Hepatocyte (in vitro differentiated cells): ENCODE results near the gene MBP. TPM values are rescaled to one million over a fixed set of nuclear protein-coding genes. Genes with fewer than 3 reads are reported as not detected.
A peak's percentile ranks its signal among the peaks of the same experiment; 100 is the strongest.

Experiments used
- DNase-seq: peaks from one replicate; pipeline ENCODE4 v3.0.0-alpha.2; 2016; ENCODE audit warnings: low spot score
- H2AFZ ChIP-seq: fragments of 200-600 bp; sonication (generic); 2 replicates; pipeline ENCODE4 v1.6.0; 2016; ENCODE audit warnings: antibody characterized with exemption, mild to moderate bottlenecking
- H3K27ac ChIP-seq: fragments of 200-600 bp; sonication (generic); 2 replicates; pipeline ENCODE4 v1.5.1; 2016; ENCODE audit warnings: mild to moderate bottlenecking
- H3K27me3 ChIP-seq: fragments of 200-600 bp; sonication (generic); 2 replicates; pipeline ENCODE4 v1.6.1; 2016
- H3K36me3 ChIP-seq: fragments of 200-600 bp; sonication (generic); replicated peaks from 2 replicates; pipeline ENCODE4 v1.5.1; 2016; ENCODE audit warnings: low read depth; ENCODE audit not compliant: insufficient read depth
- H3K4me1 ChIP-seq: fragments of 200-600 bp; sonication (generic); 2 replicates; pipeline ENCODE4 v1.5.1; 2016; ENCODE audit warnings: mild to moderate bottlenecking, moderate library complexity; ENCODE audit not compliant: insufficient read depth
- H3K4me2 ChIP-seq: fragments of 200-600 bp; sonication (generic); 2 replicates; pipeline ENCODE4 v1.6.0; 2016
- H3K4me3 ChIP-seq: fragments of 200-600 bp; sonication (generic); 2 replicates; pipeline ENCODE4 v1.5.1; 2016; ENCODE audit warnings: mild to moderate bottlenecking
- H3K79me2 ChIP-seq: fragments of 200-600 bp; sonication (generic); 2 replicates; pipeline ENCODE4 v1.6.0; 2017; ENCODE audit warnings: mild to moderate bottlenecking
- H3K9me2 ChIP-seq: fragments of 200-600 bp; sonication (generic); replicated peaks from 2 replicates; pipeline ENCODE4 v1.6.0; 2017; ENCODE audit warnings: mild to moderate bottlenecking; ENCODE audit not compliant: insufficient read depth
- H3K9me3 ChIP-seq: fragments of 200-600 bp; sonication (generic); 2 replicates; pipeline ENCODE4 v1.5.1; 2016; ENCODE audit warnings: low read depth, mild to moderate bottlenecking
- H4K20me1 ChIP-seq: fragments of 200-600 bp; sonication (generic); 2 replicates; pipeline ENCODE4 v1.6.0; 2016; ENCODE audit warnings: mild to moderate bottlenecking; ENCODE audit not compliant: insufficient read depth, poor library complexity, severe bottlenecking
- EZH2 ChIP-seq: fragments of 200-600 bp; sonication (generic); IDR thresholded peaks from 2 replicates; pipeline ENCODE4 v1.6.1; 2016; ENCODE audit warnings: antibody characterized with exemption, mild to moderate bottlenecking, borderline replicate concordance
- EZH2phosphoT487 ChIP-seq: fragments of 200-600 bp; sonication (generic); IDR thresholded peaks from one replicate; pipeline ENCODE4 v1.6.1; 2018; ENCODE audit warnings: antibody characterized with exemption, mild to moderate bottlenecking, low read depth, moderate library complexity; ENCODE audit not compliant: unreplicated experiment, severe bottlenecking
- WGBS: methylation state at CpG from one replicate; pipeline ENCODE4 v1.1.6; 2016; ENCODE audit warnings: low lambda C conversion rate; ENCODE audit errors: missing lambda C conversion rate; 5-methylcytosine and 5-hydroxymethylcytosine counted together
- polyA plus RNA-seq: library from polyadenylated mRNA; unstranded; fragments of >200 nt; fragmentation: Nextera tagmentation; extraction: Ambion mirVana; gene quantifications from 2 replicates; pipeline ENCODE4 v1.2.1, GENCODE V29; 2016
- total RNA-seq: library from RNA; depleted of rRNA; stranded (reverse); fragments of >200 nt; gene quantifications from 2 replicates; pipeline ENCODE4 v1.2.3, GENCODE V29; 2014
- TF ChIP-seq, protein P1 (sequence below): fragments of 200-600 bp; sonication (generic); IDR thresholded peaks from 2 replicates; pipeline ENCODE4 v1.5.1; 2016; ENCODE audit warnings: antibody characterized with exemption, mild to moderate bottlenecking; ENCODE audit not compliant: poor library complexity

Gene MBP
- total and polyA plus RNA-seq, 2 experiments from 2014 or later, result 21.6 to 22.1 TPM

DNA sequence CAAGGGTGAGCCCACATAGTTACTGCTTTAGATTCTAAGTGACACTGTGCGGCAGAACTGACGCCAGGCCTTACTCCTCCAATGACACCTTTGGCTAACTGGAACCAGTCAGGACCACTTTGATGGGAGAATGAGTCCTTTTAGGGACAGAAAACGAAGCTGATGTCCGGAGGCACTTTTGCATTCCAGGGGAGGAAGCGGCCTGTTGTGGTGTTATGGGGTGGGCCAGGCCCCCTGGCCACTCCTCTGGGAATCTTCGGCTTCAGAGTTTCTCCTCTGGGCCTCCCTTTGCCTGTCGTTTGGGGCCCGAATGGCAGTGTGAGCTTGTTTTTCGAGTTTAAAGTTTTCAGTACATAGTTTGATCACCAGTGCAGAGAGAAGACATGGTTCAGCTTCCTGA, 65.9 kb downstream of the MBP start:
- Histone ChIP-seq H3K36me3 (no peaks in the 10 kb centered on the region), H3K27me3 (no peaks in the 10 kb centered on the region), H3K79me2 (peaks cover 8% of the 10 kb centered on the region), H4K20me1 (no peaks in the 10 kb centered on the region), H3K4me2 (no peak overlapping the region), H3K27ac (peak overlapping the region; percentile 69), H2AFZ (no peak overlapping the region), H3K4me1 (peaks cover 30% of the 10 kb centered on the region), H3K9me2 (no peaks in the 10 kb centered on the region), H3K9me3 (no peaks in the 10 kb centered on the region), H3K4me3 (no peak overlapping the region)
- 62% methylated on average over 9 of the region's 9 CpGs for WGBS
- TF ChIP-seq, protein P1, sequence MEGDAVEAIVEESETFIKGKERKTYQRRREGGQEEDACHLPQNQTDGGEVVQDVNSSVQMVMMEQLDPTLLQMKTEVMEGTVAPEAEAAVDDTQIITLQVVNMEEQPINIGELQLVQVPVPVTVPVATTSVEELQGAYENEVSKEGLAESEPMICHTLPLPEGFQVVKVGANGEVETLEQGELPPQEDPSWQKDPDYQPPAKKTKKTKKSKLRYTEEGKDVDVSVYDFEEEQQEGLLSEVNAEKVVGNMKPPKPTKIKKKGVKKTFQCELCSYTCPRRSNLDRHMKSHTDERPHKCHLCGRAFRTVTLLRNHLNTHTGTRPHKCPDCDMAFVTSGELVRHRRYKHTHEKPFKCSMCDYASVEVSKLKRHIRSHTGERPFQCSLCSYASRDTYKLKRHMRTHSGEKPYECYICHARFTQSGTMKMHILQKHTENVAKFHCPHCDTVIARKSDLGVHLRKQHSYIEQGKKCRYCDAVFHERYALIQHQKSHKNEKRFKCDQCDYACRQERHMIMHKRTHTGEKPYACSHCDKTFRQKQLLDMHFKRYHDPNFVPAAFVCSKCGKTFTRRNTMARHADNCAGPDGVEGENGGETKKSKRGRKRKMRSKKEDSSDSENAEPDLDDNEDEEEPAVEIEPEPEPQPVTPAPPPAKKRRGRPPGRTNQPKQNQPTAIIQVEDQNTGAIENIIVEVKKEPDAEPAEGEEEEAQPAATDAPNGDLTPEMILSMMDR, result no peak
- TF ChIP-seq EZH2phosphoT487 (no peak), EZH2 (no peak)
- DNase-seq, result no peak

DNA sequence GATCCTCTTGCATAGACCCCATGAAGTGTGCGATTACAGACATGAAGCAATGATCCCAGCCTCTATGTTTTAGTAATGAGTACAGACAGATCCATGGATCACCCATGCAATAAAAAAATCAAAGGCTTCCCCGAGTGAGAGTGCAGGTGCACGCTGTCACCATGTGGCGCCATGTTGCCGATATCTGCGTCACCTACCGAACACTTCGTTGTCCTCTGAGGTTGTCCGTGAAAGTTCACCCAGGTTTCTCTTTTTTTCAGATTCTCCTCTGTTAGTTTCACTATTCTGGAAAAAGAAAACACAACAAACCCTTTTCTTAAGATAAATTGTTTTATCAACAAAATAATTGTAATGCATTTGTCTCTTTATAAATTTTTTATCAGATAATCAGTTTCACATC, 66.5 kb downstream of the MBP start:
- no peaks in the 10 kb centered on the region for H3K9me2 ChIP-seq
- no peak overlapping the region for H3K4me2 ChIP-seq
- H2AFZ ChIP-seq, result no peak overlapping the region
- no peaks in the 10 kb centered on the region for H3K9me3 ChIP-seq
- H3K36me3 ChIP-seq, result no peaks in the 10 kb centered on the region
- H3K27ac ChIP-seq, result no peak overlapping the region
- TF ChIP-seq EZH2phosphoT487 (no peak), EZH2 (no peak)
- TF ChIP-seq, protein P1, result no peak
- H3K4me3 ChIP-seq, result no peak overlapping the region
- H3K4me1 ChIP-seq, result peaks cover 25% of the 10 kb centered on the region
- no peaks in the 10 kb centered on the region for H3K27me3 ChIP-seq
- 98% methylated on average over 9 of the region's 9 CpGs for WGBS
- peaks cover 8% of the 10 kb centered on the region for H3K79me2 ChIP-seq
- H4K20me1 ChIP-seq, result no peaks in the 10 kb centered on the region
- no peak for DNase-seq

DNA sequence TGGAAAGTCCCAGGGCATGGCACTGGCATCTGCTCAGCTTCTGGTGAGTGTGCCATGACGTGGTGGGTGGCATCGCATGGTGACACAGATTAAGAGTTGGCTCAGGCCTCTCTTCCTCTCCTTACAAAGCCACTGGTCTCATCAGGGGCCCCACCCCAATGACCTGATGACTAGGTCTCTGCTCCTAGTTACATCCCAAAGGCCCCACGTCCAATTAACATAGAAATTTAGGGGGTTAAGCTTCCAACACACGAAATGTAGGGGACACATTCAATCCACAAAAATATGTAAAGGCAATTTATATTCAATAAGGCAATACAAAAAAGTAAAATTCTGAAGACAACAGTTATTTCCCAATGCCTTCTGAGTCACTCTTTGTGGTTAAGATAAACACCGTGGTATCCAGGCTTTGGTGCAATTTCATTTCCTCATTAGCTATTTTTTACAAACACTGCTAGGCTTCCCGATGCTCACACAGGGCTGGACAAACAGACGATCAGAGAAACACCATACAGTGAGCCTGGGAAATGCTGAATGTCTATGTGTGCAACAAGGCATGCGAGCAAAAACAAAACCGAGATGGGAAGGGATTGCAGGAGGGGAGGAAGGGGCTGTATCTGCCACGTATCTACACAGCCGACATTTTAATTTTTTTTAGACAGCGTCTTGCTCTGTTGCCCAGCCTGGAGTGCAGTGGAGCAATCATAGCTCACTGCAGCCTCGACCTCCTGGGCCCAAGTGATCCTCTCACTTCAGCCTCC, 67.2 kb downstream of the MBP start:
- Histone ChIP-seq H3K4me3 (no peak overlapping the region), H3K27me3 (no peaks in the 10 kb centered on the region), H3K27ac (no peak overlapping the region), H3K36me3 (no peaks in the 10 kb centered on the region), H3K9me3 (no peaks in the 10 kb centered on the region), H4K20me1 (no peaks in the 10 kb centered on the region), H3K79me2 (peaks cover 8% of the 10 kb centered on the region), H3K4me2 (no peak overlapping the region), H3K4me1 (peaks cover 25% of the 10 kb centered on the region), H3K9me2 (no peaks in the 10 kb centered on the region), H2AFZ (no peak overlapping the region)
- WGBS, result 85% methylated on average over 13 of the region's 13 CpGs
- TF ChIP-seq EZH2, result no peak
- no peak for TF ChIP-seq EZH2phosphoT487
- TF ChIP-seq, protein P1, result no peak
- peak; percentile 44 for DNase-seq
